Upper lobe of left lung (tissue), 6 donors: ENCODE measurements around the gene CYB5B. TPM values are rescaled to one million over a fixed set of nuclear protein-coding genes. Genes with fewer than 3 reads are reported as not detected.
"Not testable (repeated sequence)": the region's sequence is repeated elsewhere in the genome, so short reads cannot be mapped to it uniquely, and the experiment has no call there.

ENCODE experiments used
- ATAC-seq, 2 donors: fragments of 200-7000 bp; cut with Tn5 transposase; one replicate each; pipeline ENCODE4 v1.9.1; 2022; ENCODE audit warnings: mild to moderate bottlenecking in 2 of 2, moderate library complexity in 2 of 2; ENCODE audit not compliant: low FRiP score in 2 of 2
- DNase-seq, 2 donors: peaks; one replicate each; pipeline ENCODE4 v3.0.0-alpha.2; 2019 to 2020
- H3K27ac ChIP-seq, 4 donors: fragments of 200-600 bp; sonication (generic); one replicate each; pipeline ENCODE4 v1.5.1; 2016 to 2019
- H3K27me3 ChIP-seq, 4 donors: fragments of 200-600 bp; sonication (generic); one replicate each; pipeline ENCODE4 v1.5.1; 2017 to 2019
- H3K36me3 ChIP-seq, 4 donors: fragments of 200-600 bp; sonication (generic); one replicate each; pipeline ENCODE4 v1.5.1; 2016 to 2019
- H3K4me1 ChIP-seq, 4 donors: fragments of 200-600 bp; sonication (generic); one replicate each; pipeline ENCODE4 v1.5.1; 2018 to 2019
- H3K4me3 ChIP-seq, 4 donors: fragments of 200-600 bp; sonication (generic); one replicate each; pipeline ENCODE4 v1.5.1; 2017 to 2019; ENCODE audit warnings: mild to moderate bottlenecking in 2 of 4, moderate library complexity in 1 of 4
- H3K9me3 ChIP-seq, 4 donors: fragments of 200-600 bp; sonication (generic); one replicate each; pipeline ENCODE4 v1.5.1; 2018 to 2019
- EP300 ChIP-seq, 4 donors: sonication (generic); formaldehyde crosslinking; IDR thresholded peaks; one replicate each; pipeline ENCODE4 v1.5.1; 2017; ENCODE audit warnings: antibody characterized with exemption in 4 of 4, control low read depth in 2 of 4
- POLR2A ChIP-seq, 4 donors: fragments of 450-650 bp; IDR thresholded peaks; one replicate each; pipeline ENCODE4 v1.5.1; 2016 to 2017; ENCODE audit warnings: antibody characterized with exemption in 4 of 4, mild to moderate bottlenecking in 2 of 4
- POLR2AphosphoS5 ChIP-seq, 2 donors: sonication (generic); formaldehyde crosslinking; IDR thresholded peaks; one replicate each; pipeline ENCODE4 v1.5.1; 2017; ENCODE audit warnings: antibody characterized with exemption in 2 of 2
- WGBS, 2 donors: methylation state at CpG; one replicate each; pipeline ENCODE4 v1.1.5; 2017 to 2018; 5-methylcytosine and 5-hydroxymethylcytosine counted together
- total RNA-seq, 6 donors: library from RNA; depleted of rRNA in 4 of 6; stranded (reverse); fragments of >200 nt in 4 of 6; gene quantifications; one replicate each; pipeline versions ENCODE4 v1.1.0 to v1.2.1, GENCODE V29; 2016 to 2021
- TF ChIP-seq, protein P1 (sequence below), 6 experiments: fragments of 450-650 bp in 4 of 6; fragments of 200-600 bp in 2 of 6; sonication (generic) in 2 of 6; IDR thresholded peaks; one replicate each; pipeline ENCODE4 v1.5.1; 2016 to 2019; ENCODE audit warnings: antibody characterized with exemption in 6 of 6
- donor health status: DM: no; HTN: no; CAD: no; lungs with moderate emphysema.
- donor health status: DM: no; HTN: yes; CAD: no; lungs with severe emphysema.

The CYB5B gene
- total RNA-seq, 6 donors from 2014 or later, result 25.2 to 93.1 (median 69.4) TPM

GRCh38 chr16:69438465-69438864 lies 14.0 kb downstream of the CYB5B start:
- Histone ChIP-seq H3K27ac (no peak overlapping the region), H3K4me1 (peaks cover 17 to 29% (median 24%) of the 10 kb centered on the region in 4 donors), H3K4me3 (no peak overlapping the region), H3K36me3 (peaks cover 0 to 2% (median 0%) of the 10 kb centered on the region in 4 donors), H3K27me3 (no peaks in the 10 kb centered on the region), H3K9me3 (no peaks in the 10 kb centered on the region)
- ATAC-seq (no peak), DNase-seq (no peak)
- TF ChIP-seq POLR2A (IDR thresholded peaks at IDR 0.05) (no peak), EP300 (IDR thresholded peaks at IDR 0.05) (no peak), POLR2AphosphoS5 (IDR thresholded peaks at IDR 0.05) (no peak)
- TF ChIP-seq, protein P1, sequence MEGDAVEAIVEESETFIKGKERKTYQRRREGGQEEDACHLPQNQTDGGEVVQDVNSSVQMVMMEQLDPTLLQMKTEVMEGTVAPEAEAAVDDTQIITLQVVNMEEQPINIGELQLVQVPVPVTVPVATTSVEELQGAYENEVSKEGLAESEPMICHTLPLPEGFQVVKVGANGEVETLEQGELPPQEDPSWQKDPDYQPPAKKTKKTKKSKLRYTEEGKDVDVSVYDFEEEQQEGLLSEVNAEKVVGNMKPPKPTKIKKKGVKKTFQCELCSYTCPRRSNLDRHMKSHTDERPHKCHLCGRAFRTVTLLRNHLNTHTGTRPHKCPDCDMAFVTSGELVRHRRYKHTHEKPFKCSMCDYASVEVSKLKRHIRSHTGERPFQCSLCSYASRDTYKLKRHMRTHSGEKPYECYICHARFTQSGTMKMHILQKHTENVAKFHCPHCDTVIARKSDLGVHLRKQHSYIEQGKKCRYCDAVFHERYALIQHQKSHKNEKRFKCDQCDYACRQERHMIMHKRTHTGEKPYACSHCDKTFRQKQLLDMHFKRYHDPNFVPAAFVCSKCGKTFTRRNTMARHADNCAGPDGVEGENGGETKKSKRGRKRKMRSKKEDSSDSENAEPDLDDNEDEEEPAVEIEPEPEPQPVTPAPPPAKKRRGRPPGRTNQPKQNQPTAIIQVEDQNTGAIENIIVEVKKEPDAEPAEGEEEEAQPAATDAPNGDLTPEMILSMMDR (IDR thresholded peaks at IDR 0.05), result no peak
- 71 to 80% methylated on average over 3 of the region's 3 CpGs for WGBS, 2 donors

DNA sequence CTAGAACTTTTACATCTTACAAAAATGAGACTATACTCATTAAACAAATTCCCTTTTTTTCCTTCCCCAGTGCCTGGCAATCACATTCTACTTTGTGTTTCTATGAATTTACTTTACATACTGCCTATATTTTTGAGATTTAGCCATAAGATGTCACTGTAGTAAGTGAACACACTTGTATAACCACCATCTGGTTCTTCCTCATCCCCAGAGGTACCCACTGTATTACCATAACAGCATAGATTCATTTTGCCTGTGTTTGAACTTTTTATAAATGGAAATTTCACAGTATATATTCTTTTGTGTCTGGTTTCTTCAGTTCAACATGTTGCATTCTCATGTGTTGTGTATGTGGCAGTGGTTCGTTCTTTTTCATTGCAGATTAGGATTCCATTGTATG lies 15.8 kb downstream of the CYB5B start:
- Histone ChIP-seq H3K27ac (no peak overlapping the region), H3K27me3 (no peaks in the 10 kb centered on the region), H3K4me1 (peaks cover 31 to 46% (median 39%) of the 10 kb centered on the region in 4 donors), H3K9me3 (no peaks in the 10 kb centered on the region), H3K4me3 (no peak overlapping the region), H3K36me3 (no peaks in the 10 kb centered on the region)
- DNase-seq (no peak), ATAC-seq (no peak)
- no peak for TF ChIP-seq EP300 (IDR thresholded peaks at IDR 0.05)
- TF ChIP-seq, protein P1 (IDR thresholded peaks at IDR 0.05), result no peak
- TF ChIP-seq POLR2A (IDR thresholded peaks at IDR 0.05), result no peak
- TF ChIP-seq POLR2AphosphoS5 (IDR thresholded peaks at IDR 0.05), result no peak
- WGBS, 2 donors, result 53 to 83% methylated on average over 1 of the region's 1 CpG

DNA sequence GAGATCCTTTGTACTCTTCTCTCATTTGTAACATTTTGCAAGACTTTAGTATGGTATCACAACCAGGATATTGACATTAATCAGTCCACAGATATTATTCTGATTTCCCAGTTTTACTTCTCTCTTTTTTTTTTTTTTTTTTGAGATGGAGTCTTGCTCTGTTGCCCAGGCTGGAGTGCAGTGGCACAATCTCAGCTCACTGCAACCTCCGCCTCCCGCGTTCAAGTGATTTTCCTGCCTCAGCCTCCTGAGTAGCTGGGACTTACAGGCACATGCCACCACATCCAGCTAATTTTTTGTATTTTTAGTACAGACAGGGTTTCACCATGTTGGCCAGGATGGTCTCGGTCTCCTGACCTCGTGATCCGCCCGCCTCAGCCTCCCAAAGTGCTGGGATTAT lies 16.6 kb downstream of the CYB5B start:
- peaks cover 32 to 50% (median 41%) of the 10 kb centered on the region in 4 donors for H3K4me1 ChIP-seq

GRCh38 chr16:69443927-69444631 lies 19.7 kb downstream of the CYB5B start:
- peaks cover 35 to 53% (median 40%) of the 10 kb centered on the region in 4 donors for H3K4me1 ChIP-seq
- DNase-seq, result no peak
- H3K27ac ChIP-seq, result peak overlapping the region; percentile 67 to 89 (median 85)
- no peaks in the 10 kb centered on the region for H3K27me3 ChIP-seq
- TF ChIP-seq, protein P1 (IDR thresholded peaks at IDR 0.05), result no peak
- TF ChIP-seq POLR2A (IDR thresholded peaks at IDR 0.05) (no peak), POLR2AphosphoS5 (IDR thresholded peaks at IDR 0.05) (no peak), EP300 (IDR thresholded peaks at IDR 0.05) (no peak)
- peak overlapping the region in 2 of 4 donors; percentile 13 to 17 for H3K4me3 ChIP-seq
- 50 to 57% methylated on average over 11 to 12 of the region's 12 CpGs for WGBS, 2 donors
- H3K9me3 ChIP-seq, result no peaks in the 10 kb centered on the region
- peaks cover 0 to 14% (median 0%) of the 10 kb centered on the region in 4 donors for H3K36me3 ChIP-seq
- ATAC-seq, result peak; percentile 22 to 81

More for the DNA sequence above, 16.6 kb downstream of the CYB5B start:
- H3K9me3 ChIP-seq, H3K4me3 ChIP-seq, DNase-seq, ATAC-seq, H3K36me3 ChIP-seq, H3K27ac ChIP-seq, H3K27me3 ChIP-seq: not testable (repeated sequence)
- WGBS, 2 donors, result 93 to 97% methylated on average over 7 of the region's 7 CpGs

GRCh38 chr16:69444873-69445517 lies 20.6 kb downstream of the CYB5B start:
- Histone ChIP-seq H3K4me3 (peak overlapping the region in 2 of 4 donors; percentile 13 to 17), H3K27ac (peak overlapping the region; percentile 67 to 89 (median 85)), H3K9me3 (no peaks in the 10 kb centered on the region), H3K4me1 (peaks cover 41 to 58% (median 45%) of the 10 kb centered on the region in 4 donors), H3K27me3 (no peaks in the 10 kb centered on the region), H3K36me3 (peaks cover 0 to 14% (median 0%) of the 10 kb centered on the region in 4 donors)
- ATAC-seq (peak in 1 of 2 donors; percentile 72), DNase-seq (no peak)
- WGBS, 2 donors, result 15 to 35% methylated on average over 2 of the region's 2 CpGs
- TF ChIP-seq POLR2AphosphoS5 (IDR thresholded peaks at IDR 0.05) (no peak), EP300 (IDR thresholded peaks at IDR 0.05) (no peak), POLR2A (IDR thresholded peaks at IDR 0.05) (no peak)
- TF ChIP-seq, protein P1 (IDR thresholded peaks at IDR 0.05), result no peak
